Measurements from ENCODE around the gene ESYT1.

ESYT1 gene, protein sequence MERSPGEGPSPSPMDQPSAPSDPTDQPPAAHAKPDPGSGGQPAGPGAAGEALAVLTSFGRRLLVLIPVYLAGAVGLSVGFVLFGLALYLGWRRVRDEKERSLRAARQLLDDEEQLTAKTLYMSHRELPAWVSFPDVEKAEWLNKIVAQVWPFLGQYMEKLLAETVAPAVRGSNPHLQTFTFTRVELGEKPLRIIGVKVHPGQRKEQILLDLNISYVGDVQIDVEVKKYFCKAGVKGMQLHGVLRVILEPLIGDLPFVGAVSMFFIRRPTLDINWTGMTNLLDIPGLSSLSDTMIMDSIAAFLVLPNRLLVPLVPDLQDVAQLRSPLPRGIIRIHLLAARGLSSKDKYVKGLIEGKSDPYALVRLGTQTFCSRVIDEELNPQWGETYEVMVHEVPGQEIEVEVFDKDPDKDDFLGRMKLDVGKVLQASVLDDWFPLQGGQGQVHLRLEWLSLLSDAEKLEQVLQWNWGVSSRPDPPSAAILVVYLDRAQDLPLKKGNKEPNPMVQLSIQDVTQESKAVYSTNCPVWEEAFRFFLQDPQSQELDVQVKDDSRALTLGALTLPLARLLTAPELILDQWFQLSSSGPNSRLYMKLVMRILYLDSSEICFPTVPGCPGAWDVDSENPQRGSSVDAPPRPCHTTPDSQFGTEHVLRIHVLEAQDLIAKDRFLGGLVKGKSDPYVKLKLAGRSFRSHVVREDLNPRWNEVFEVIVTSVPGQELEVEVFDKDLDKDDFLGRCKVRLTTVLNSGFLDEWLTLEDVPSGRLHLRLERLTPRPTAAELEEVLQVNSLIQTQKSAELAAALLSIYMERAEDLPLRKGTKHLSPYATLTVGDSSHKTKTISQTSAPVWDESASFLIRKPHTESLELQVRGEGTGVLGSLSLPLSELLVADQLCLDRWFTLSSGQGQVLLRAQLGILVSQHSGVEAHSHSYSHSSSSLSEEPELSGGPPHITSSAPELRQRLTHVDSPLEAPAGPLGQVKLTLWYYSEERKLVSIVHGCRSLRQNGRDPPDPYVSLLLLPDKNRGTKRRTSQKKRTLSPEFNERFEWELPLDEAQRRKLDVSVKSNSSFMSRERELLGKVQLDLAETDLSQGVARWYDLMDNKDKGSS

DNA sequence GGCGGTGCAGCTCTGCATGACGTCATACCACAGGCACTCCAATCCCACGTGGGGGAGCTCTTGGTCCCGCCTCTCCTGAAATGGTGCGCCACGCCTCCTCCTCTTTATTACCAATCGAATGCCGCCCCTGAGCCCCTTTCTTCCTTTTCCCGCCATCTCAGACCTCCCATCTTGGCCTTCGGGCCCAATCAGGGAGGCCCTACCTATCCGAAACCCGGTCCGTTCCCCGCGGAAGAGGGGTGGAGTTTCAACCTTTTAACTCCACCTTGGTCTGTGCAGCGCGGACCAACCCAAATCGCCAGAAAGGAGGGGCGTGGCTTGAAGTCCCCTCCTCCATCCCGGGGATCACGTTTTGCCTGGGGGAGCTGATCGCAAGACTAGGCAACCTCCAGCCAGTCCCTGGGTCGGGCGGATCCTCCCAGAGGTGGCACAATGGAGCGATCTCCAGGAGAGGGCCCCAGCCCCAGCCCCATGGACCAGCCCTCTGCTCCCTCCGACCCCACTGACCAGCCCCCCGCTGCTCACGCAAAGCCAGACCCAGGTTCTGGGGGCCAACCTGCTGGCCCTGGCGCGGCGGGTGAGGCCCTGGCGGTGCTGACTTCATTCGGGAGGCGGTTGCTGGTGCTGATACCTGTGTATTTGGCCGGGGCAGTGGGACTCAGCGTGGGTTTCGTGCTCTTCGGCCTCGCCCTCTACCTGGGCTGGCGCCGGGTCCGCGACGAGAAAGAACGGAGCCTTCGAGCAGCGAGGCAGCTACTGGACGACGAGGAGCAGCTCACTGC, at the start of gene ESYT1:
TSS of gene ESYT1 (plus strand) at position 380 of the 782 bp plus-strand sequence. CDS start at position 433, 53 bp downstream.
- TF ChIP-seq CTCF (IDR thresholded peaks at IDR 0.05) = no peak

- TF ChIP-seq CTCF (IDR thresholded peaks at IDR 0.05) = no peak
Observed at GRCh38 chr12:56078427-56078826, 49.6 kb upstream of the ESYT1 start.

DNA sequence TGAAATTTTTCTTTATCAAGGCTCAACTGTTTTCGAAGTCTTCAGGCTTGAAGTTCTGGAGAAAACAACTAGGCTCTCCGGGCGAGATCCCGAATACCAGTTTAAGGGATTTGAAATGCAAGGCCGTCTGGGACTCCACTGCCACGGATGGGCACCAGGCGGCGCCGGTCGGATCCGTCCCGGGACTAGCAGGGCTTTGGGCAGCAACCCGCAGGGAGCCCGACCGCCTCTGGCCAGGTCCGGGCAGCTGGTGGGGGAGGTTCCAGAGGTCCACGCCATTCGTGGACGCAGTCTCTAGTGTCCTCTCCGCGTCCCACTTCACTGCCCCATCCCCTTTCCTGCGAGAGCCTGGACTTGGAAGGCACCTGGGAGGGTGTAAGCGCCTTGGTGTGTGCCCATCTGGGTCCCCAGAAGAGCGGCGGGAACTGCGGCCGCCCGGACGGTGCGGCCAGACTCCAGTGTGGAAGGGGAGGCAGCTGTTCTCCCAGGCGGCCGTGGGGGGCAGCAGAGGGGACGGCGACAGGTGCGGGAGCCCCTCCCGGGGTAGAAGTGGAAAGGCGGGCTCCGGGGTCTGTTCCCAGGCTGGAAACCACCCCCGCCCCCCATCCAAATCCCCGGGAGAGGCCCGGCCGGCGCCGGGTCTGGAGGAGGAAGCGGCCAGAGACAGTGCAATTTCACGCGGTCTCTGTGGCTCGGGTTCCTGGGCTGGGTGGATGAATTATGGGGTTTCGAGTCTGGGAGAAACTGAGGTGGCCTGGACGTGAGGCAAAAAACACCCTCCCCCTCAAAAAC, 48.9 kb upstream of the ESYT1 start:
- peak; percentile 84 for TF ChIP-seq CTCF (IDR thresholded peaks at IDR 0.05)

GRCh38 chr12:56079723-56080555, 48.1 kb upstream of the ESYT1 start, which contains the start of gene ERBB3:
ERBB3 (plus strand) TSS chr12:56080165; CDS start chr12:56080301, 136 bp downstream.
- TF ChIP-seq CTCF (IDR thresholded peaks at IDR 0.05) = no peak

- no peak; the same call in 1 of the 2 replicates for TF ChIP-seq CTCF (IDR thresholded peaks at IDR 0.05)
Observed at GRCh38 chr12:56080556-56081138, 47.4 kb upstream of the ESYT1 start.
